H1 (cell line): ENCODE data around the gene PTPRF. TPM values are rescaled to one million over a fixed set of nuclear protein-coding genes. Genes with fewer than 3 reads are reported as not detected.

Experiments used
- CTCF ChIA-PET: fragments of 300-600 bp; sonication (Branson Sonifier 250); formaldehyde crosslinking; loops from one replicate; lab custom pipeline; 2021; ENCODE audit not compliant: partially characterized antibody; lab: Charles Lee
- POLR2A ChIA-PET: fragments of 300-600 bp; sonication (Branson Sonifier 250); formaldehyde crosslinking; loops from one replicate; lab custom pipeline; 2021; ENCODE audit warnings: inconsistent platforms; ENCODE audit not compliant: partially characterized antibody; lab: Charles Lee
- DNase-seq, 2 experiments: peaks; one replicate each; pipeline versions ENCODE4 v3.0.0 to v3.0.0-alpha.2; 2010 to 2022; ENCODE audit warnings: low spot score in 2 of 2, low read depth in 1 of 2, mixed read lengths in 1 of 2
- FAIRE-seq: peaks from 2 replicates; lab custom pipeline; 2011; peaks lifted over from hg19 to GRCh38; lab: Jason Lieb, UNC
- H2AFZ ChIP-seq: 2 replicates; pipeline ENCODE4 v1.8.1; 2012; ENCODE audit warnings: low read length, inconsistent platforms
- H2AK5ac ChIP-seq: 2 replicates; pipeline ENCODE4 v1.6.1; 2013; ENCODE audit warnings: low read depth, low read length
- H2BK120ac ChIP-seq: replicated peaks from 2 replicates; pipeline ENCODE3; 2013; ENCODE audit warnings: low read depth, low read length, inconsistent platforms
- H2BK12ac ChIP-seq: 2 replicates; pipeline ENCODE4 v1.6.1; 2013; ENCODE audit warnings: low read depth, low read length
- H2BK15ac ChIP-seq: 2 replicates; pipeline ENCODE4 v1.6.1; 2013; ENCODE audit warnings: low read length
- H2BK20ac ChIP-seq: 2 replicates; pipeline ENCODE4 v1.6.1; 2013; ENCODE audit warnings: low read length
- H2BK5ac ChIP-seq: 2 replicates; pipeline ENCODE4 v1.6.1; 2013; ENCODE audit warnings: low read depth, low read length
- H3K14ac ChIP-seq: 2 replicates; pipeline ENCODE4 v1.6.1; 2013; ENCODE audit warnings: inconsistent platforms; ENCODE audit not compliant: insufficient read length
- H3K18ac ChIP-seq: 2 replicates; pipeline ENCODE4 v1.6.1; 2013; ENCODE audit warnings: low read length; ENCODE audit errors: extremely low read depth
- H3K23ac ChIP-seq: 2 replicates; pipeline ENCODE4 v1.6.1; 2013; ENCODE audit warnings: inconsistent platforms; ENCODE audit not compliant: insufficient read length
- H3K23me2 ChIP-seq: 2 replicates; pipeline ENCODE4 v1.6.1; 2013; ENCODE audit warnings: low read depth, low read length
- H3K27ac ChIP-seq: 2 replicates; pipeline ENCODE4 v1.6.1; 2011; ENCODE audit warnings: low read depth, low read length, inconsistent platforms
- H3K27me3 ChIP-seq, 4 experiments: replicated peaks in 1 of 4; 1 replicate in 1 of 4; 2 replicates in 3 of 4; pipeline versions ENCODE4 v1.6.1 to v1.8.1; 2011 to 2013; ENCODE audit warnings: low read length in 3 of 4, mild to moderate bottlenecking in 3 of 4, inconsistent platforms in 2 of 4, mixed read lengths in 2 of 4, moderate library complexity in 1 of 4; ENCODE audit not compliant: control insufficient read depth in 3 of 4, insufficient read depth in 3 of 4; ENCODE audit errors: extremely low read depth in 1 of 4
- H3K36me3 ChIP-seq, 4 experiments: 2 replicates each; pipeline versions ENCODE4 v1.6.1 to v1.8.1; 2011 to 2013; ENCODE audit warnings: mild to moderate bottlenecking in 4 of 4, low read length in 3 of 4, moderate library complexity in 2 of 4, control low read depth in 1 of 4, inconsistent platforms in 1 of 4; ENCODE audit not compliant: insufficient read depth in 4 of 4, control insufficient read depth in 2 of 4
- H3K4ac ChIP-seq: replicated peaks from 2 replicates; pipeline ENCODE3; 2013; ENCODE audit warnings: low read length, low read depth, mixed read lengths, inconsistent platforms; ENCODE audit not compliant: insufficient read length
- H3K4me1 ChIP-seq, 4 experiments: replicated peaks in 1 of 4; 1 replicate in 1 of 4; 2 replicates in 3 of 4; pipeline versions ENCODE4 v1.6.1 to v1.8.1; 2011 to 2013; ENCODE audit warnings: low read length in 3 of 4, inconsistent platforms in 2 of 4, mixed read lengths in 1 of 4; ENCODE audit not compliant: insufficient read depth in 4 of 4, control insufficient read depth in 3 of 4
- H3K4me2 ChIP-seq, 2 experiments: 2 replicates each; pipeline versions ENCODE4 v1.6.1 to v1.8.1; 2011 to 2013; ENCODE audit warnings: low read depth in 2 of 2, low read length in 2 of 2, control low read depth in 1 of 2, inconsistent platforms in 1 of 2, mild to moderate bottlenecking in 1 of 2; ENCODE audit not compliant: insufficient read depth in 1 of 2
- H3K4me3 ChIP-seq, 4 experiments: fragments of 200-600, 300-600 bp in 1 of 4; sonication (generic), shearing (Covaris generic), sonication (Bioruptor Twin) in 1 of 4; 2 replicates each; pipeline versions ENCODE4 v1.5.1 to v1.8.1; 2011 to 2016; ENCODE audit warnings: low read length in 4 of 4, low read depth in 3 of 4, control low read depth in 2 of 4, inconsistent platforms in 2 of 4, mild to moderate bottlenecking in 2 of 4, mixed read lengths in 1 of 4, moderate library complexity in 1 of 4; ENCODE audit not compliant: insufficient read depth in 2 of 4; ENCODE audit errors: extremely low read depth in 1 of 4
- H3K56ac ChIP-seq: replicated peaks from 2 replicates; pipeline ENCODE3; 2013; ENCODE audit warnings: low read depth, mild to moderate bottlenecking, mixed read lengths, low read length, inconsistent platforms; ENCODE audit not compliant: insufficient read length
- H3K79me1 ChIP-seq: 2 replicates; pipeline ENCODE4 v1.6.1; 2013; ENCODE audit warnings: low read depth, low read length, control low read depth
- H3K79me2 ChIP-seq, 2 experiments: 2 replicates each; pipeline versions ENCODE4 v1.6.1 to v1.8.1; 2012 to 2013; ENCODE audit warnings: low read length in 2 of 2, mild to moderate bottlenecking in 2 of 2, inconsistent platforms in 1 of 2; ENCODE audit not compliant: insufficient read depth in 2 of 2, control insufficient read depth in 1 of 2
- H3K9ac ChIP-seq, 4 experiments: replicated peaks in 1 of 4; 1 replicate in 1 of 4; 2 replicates in 3 of 4; pipeline versions ENCODE4 v1.6.1 to v1.8.1; 2011 to 2013; ENCODE audit warnings: low read depth in 3 of 4, low read length in 3 of 4, control low read depth in 2 of 4, mild to moderate bottlenecking in 2 of 4, moderate library complexity in 2 of 4, inconsistent platforms in 1 of 4; ENCODE audit errors: extremely low read depth in 1 of 4
- H3K9me3 ChIP-seq, 2 experiments: 2 replicates each; pipeline versions ENCODE4 v1.6.1 to v1.8.1; 2012 to 2013; ENCODE audit warnings: mild to moderate bottlenecking in 2 of 2, moderate library complexity in 2 of 2, control low read depth in 1 of 2, inconsistent platforms in 1 of 2, low read depth in 1 of 2, low read length in 1 of 2, mixed read lengths in 1 of 2; ENCODE audit not compliant: insufficient read depth in 2 of 2
- H4K20me1 ChIP-seq, 2 experiments: replicated peaks in 1 of 2; 2 replicates each; pipeline versions ENCODE3 to v1.8.1; 2011 to 2013; ENCODE audit warnings: inconsistent platforms in 2 of 2, low read length in 2 of 2, mild to moderate bottlenecking in 1 of 2; ENCODE audit not compliant: insufficient read depth in 2 of 2, control insufficient read depth in 1 of 2
- H4K5ac ChIP-seq: 2 replicates; pipeline ENCODE4 v1.6.1; 2013; ENCODE audit warnings: low read length, low read depth, mixed read lengths, inconsistent platforms; ENCODE audit not compliant: insufficient read length
- H4K8ac ChIP-seq: 2 replicates; pipeline ENCODE4 v1.8.0; 2013; ENCODE audit warnings: mild to moderate bottlenecking, moderate library complexity, low read length, inconsistent platforms; ENCODE audit not compliant: insufficient read depth; ENCODE audit errors: extremely low read depth
- H4K91ac ChIP-seq: replicated peaks from 2 replicates; pipeline ENCODE3; 2013; ENCODE audit warnings: low read length, mixed read lengths, inconsistent platforms; ENCODE audit not compliant: insufficient read length
- ATF2 ChIP-seq: IDR thresholded peaks from 2 replicates; pipeline ENCODE4 v1.6.1; 2012; ENCODE audit warnings: low read length, inconsistent platforms
- CTBP2 ChIP-seq: IDR thresholded peaks from 2 replicates; pipeline ENCODE4 v1.7.0; 2011; ENCODE audit warnings: borderline replicate concordance, mild to moderate bottlenecking, moderate library complexity, mixed read lengths, low read length; ENCODE audit not compliant: insufficient read depth, insufficient read length
- EZH2 ChIP-seq: fragments of 200-600 bp; sonication (generic); IDR thresholded peaks from 2 replicates; pipeline ENCODE4 v1.7.1; 2012; ENCODE audit warnings: low read depth, mild to moderate bottlenecking, moderate library complexity, low read length, inconsistent platforms; ENCODE audit not compliant: severe bottlenecking
- NRF1 ChIP-seq: IDR thresholded peaks from 2 replicates; pipeline ENCODE4 v1.6.1; 2011; ENCODE audit warnings: mild to moderate bottlenecking, low read depth, low read length, improper control_type of control experiment
- SAP30 ChIP-seq: fragments of 300-600 bp; sonication (generic); IDR thresholded peaks from 2 replicates; pipeline ENCODE4 v1.7.1; 2012; ENCODE audit warnings: low read length, moderate library complexity, mild to moderate bottlenecking, inconsistent platforms; ENCODE audit not compliant: insufficient read depth, insufficient replicate concordance
- SUZ12 ChIP-seq: fragments of 200-600 bp; sonication (generic); IDR thresholded peaks from 2 replicates; pipeline ENCODE4 v1.6.1; 2012; ENCODE audit warnings: mild to moderate bottlenecking, inconsistent platforms, low read length, moderate library complexity, mixed read lengths
- WGBS, 2 experiments: shearing (Covaris generic) in 1 of 2; methylation state at CpG; one replicate each; pipeline versions ENCODE4 v1.1.6 to v1.1.7; 2013 to 2015; ENCODE audit warnings: low lambda C conversion rate in 2 of 2, mixed read lengths in 2 of 2, inconsistent platforms in 1 of 2, low coverage in 1 of 2, missing lambda C conversion rate in 1 of 2; ENCODE audit not compliant: insufficient replicate concordance in 2 of 2, insufficient coverage in 1 of 2, insufficient read length in 1 of 2; ENCODE audit errors: extremely low coverage in 1 of 2, missing lambda C conversion rate in 1 of 2; 5-methylcytosine and 5-hydroxymethylcytosine counted together
- polyA plus RNA-seq, 7 experiments: library from polyadenylated mRNA; depleted of rRNA in 3 of 7; stranded (reverse) in 5 of 7; unstranded in 2 of 7; fragments of >200 nt in 5 of 7; fragments of 200-250 nt in 2 of 7; gene quantifications; 1 replicate in 5 of 7; 2 replicates in 1 of 7; 4 replicates in 1 of 7; pipeline versions ENCODE4 v1.2.1 to v1.2.3, GENCODE V29; 2011 to 2013; ENCODE audit warnings: missing spikeins in 2 of 7, mixed read lengths in 2 of 7
- total RNA-seq: library from RNA; stranded (reverse); fragmentation: NEBNext Ultra II Directional; extraction: Animal tissue kit (Norgen Biotek cat#: 25700); gene quantifications from 2 replicates; pipeline ENCODE4 v1.2.1, GENCODE V29; 2021
- TF ChIP-seq, protein P1 (sequence below), 3 experiments: IDR thresholded peaks; 1 replicate in 2 of 3; 2 replicates in 1 of 3; pipeline versions ENCODE4 v1.5.1 to v1.6.1; 2011; ENCODE audit warnings: low read length in 3 of 3, mild to moderate bottlenecking in 3 of 3, inconsistent platforms in 2 of 3, low read depth in 1 of 3, moderate library complexity in 1 of 3; ENCODE audit not compliant: insufficient read depth in 1 of 3; ENCODE audit errors: control extremely low read depth in 1 of 3
- TF ChIP-seq, protein P2 (sequence below): IDR thresholded peaks from 2 replicates; pipeline ENCODE4 v1.6.1; 2011; ENCODE audit warnings: low read depth, mild to moderate bottlenecking, low read length; ENCODE audit not compliant: insufficient read depth

Gene PTPRF
- total and polyA plus RNA-seq, 2 of the 8 experiments (the other 6 are each of a cell fraction or from before 2014, with no cell fraction given) = 136 to 231 TPM

- H3K56ac ChIP-seq = no peak overlapping the region
- no peak overlapping the region for H2BK12ac ChIP-seq
- no peak for DNase-seq
- no peak overlapping the region for H3K14ac ChIP-seq
- H2AFZ ChIP-seq = no peak overlapping the region
- no peak for FAIRE-seq
- ChIA-PET POLR2A (no interaction called here), CTCF (interaction anchor here (1.4 kb wide), 1 partner anchor 12 kb away, joined by 3 read pairs; no protein-coding TSS in a partner anchor)
- no peaks in the 10 kb centered on the region for H3K23me2 ChIP-seq
- no peak overlapping the region for H4K91ac ChIP-seq
- H3K36me3 ChIP-seq = no peaks in the 10 kb centered on the region
- H3K4me3 ChIP-seq = no peak overlapping the region
- H3K27me3 ChIP-seq = no peaks in the 10 kb centered on the region
- H3K79me1 ChIP-seq = no peaks in the 10 kb centered on the region
- no peak overlapping the region for H3K4me2 ChIP-seq
- H2BK120ac ChIP-seq = no peak overlapping the region
- no peak overlapping the region for H3K4ac ChIP-seq
- 86% methylated on average over 1 of the region's 1 CpG; no CpG with 5 or more reads in 1 of the 2 experiments for WGBS, 2 experiments
- no peak overlapping the region for H3K27ac ChIP-seq
- H3K23ac ChIP-seq = no peak overlapping the region
- no peak overlapping the region for H4K8ac ChIP-seq
- H4K5ac ChIP-seq = no peak overlapping the region
- H2BK20ac ChIP-seq = no peak overlapping the region
- H2BK15ac ChIP-seq = no peak overlapping the region
- H3K79me2 ChIP-seq = no peaks in the 10 kb centered on the region
- H2AK5ac ChIP-seq = no peak overlapping the region
- H3K18ac ChIP-seq = no peak overlapping the region
- H2BK5ac ChIP-seq = no peak overlapping the region
- no peak overlapping the region for H3K9ac ChIP-seq
- H3K4me1 ChIP-seq = peaks cover 0 to 6% (median 1%) of the 10 kb centered on the region in 4 experiments; a peak in 2 of 7 replicates
- H4K20me1 ChIP-seq = no peaks in the 10 kb centered on the region
- no peaks in the 10 kb centered on the region for H3K9me3 ChIP-seq
- TF ChIP-seq SUZ12 = no peak
- TF ChIP-seq EZH2 = no peak
- no peak for TF ChIP-seq SAP30
- TF ChIP-seq ATF2 = no peak
- TF ChIP-seq, protein P1, sequence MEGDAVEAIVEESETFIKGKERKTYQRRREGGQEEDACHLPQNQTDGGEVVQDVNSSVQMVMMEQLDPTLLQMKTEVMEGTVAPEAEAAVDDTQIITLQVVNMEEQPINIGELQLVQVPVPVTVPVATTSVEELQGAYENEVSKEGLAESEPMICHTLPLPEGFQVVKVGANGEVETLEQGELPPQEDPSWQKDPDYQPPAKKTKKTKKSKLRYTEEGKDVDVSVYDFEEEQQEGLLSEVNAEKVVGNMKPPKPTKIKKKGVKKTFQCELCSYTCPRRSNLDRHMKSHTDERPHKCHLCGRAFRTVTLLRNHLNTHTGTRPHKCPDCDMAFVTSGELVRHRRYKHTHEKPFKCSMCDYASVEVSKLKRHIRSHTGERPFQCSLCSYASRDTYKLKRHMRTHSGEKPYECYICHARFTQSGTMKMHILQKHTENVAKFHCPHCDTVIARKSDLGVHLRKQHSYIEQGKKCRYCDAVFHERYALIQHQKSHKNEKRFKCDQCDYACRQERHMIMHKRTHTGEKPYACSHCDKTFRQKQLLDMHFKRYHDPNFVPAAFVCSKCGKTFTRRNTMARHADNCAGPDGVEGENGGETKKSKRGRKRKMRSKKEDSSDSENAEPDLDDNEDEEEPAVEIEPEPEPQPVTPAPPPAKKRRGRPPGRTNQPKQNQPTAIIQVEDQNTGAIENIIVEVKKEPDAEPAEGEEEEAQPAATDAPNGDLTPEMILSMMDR (IDR thresholded peaks at IDR 0.05; ENCODE audit: control extremely low read depth in 1 of 3, insufficient read depth in 1 of 3, low read depth in 1 of 3, low read length in 3 of 3) = no peak
- TF ChIP-seq, protein P2, sequence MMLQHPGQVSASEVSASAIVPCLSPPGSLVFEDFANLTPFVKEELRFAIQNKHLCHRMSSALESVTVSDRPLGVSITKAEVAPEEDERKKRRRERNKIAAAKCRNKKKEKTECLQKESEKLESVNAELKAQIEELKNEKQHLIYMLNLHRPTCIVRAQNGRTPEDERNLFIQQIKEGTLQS = no peak
- TF ChIP-seq NRF1 = no peak
- no peak for TF ChIP-seq CTBP2
These were observed 19.3 kb upstream of the PTPRF start for GRCh38 chr1:43511394-43511793.
